GM12892 (cell line): ENCODE measurements around the gene LRIT1.

Source experiments
- POLR2A ChIP-seq: IDR thresholded peaks from 2 replicates; pipeline ENCODE4 v1.6.1; 2011; ENCODE audit warnings: low read depth, low read length, control low read depth
- POLR2AphosphoS5 ChIP-seq: IDR thresholded peaks from 2 replicates; pipeline ENCODE4 v1.6.1; 2011; ENCODE audit warnings: low read depth, low read length, control low read depth
- TAF1 ChIP-seq: IDR thresholded peaks from 2 replicates; pipeline ENCODE4 v1.6.1; 2011; ENCODE audit warnings: low read depth, mild to moderate bottlenecking, control low read depth, low read length, borderline replicate concordance

DNA sequence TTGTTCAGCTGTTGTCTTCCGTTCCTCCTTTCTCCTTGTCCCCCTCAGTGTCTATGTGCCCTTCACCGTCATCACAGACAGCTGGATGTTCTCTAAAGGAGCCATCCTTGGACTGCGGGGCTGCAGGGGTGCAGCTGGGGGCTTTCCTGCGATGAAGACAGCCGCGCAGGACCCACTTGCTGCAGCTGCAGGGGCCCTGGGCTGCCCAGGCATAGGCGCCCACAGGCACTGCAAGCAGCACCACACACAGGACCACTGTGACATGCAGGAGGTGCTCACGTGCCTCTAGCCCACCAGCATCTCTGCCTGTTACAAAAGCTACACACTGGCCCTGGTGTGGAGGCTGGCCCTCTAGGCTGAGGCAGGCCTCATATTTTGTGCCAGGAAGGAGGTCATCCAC lies 19.4 kb downstream of the LRIT1 start:
- TF ChIP-seq POLR2A (no peak), POLR2AphosphoS5 (no peak), TAF1 (no peak)
